NCI-H2029 treated with DMSO at 0.1 percent for 48 hours (cell line): ENCODE results near the gene CCDC85C.

Source experiments
- DNase-seq: peaks from one replicate; lab custom pipeline; 2025; lab: John Stamatoyannopoulos, UW

Gene CCDC85C

DNA sequence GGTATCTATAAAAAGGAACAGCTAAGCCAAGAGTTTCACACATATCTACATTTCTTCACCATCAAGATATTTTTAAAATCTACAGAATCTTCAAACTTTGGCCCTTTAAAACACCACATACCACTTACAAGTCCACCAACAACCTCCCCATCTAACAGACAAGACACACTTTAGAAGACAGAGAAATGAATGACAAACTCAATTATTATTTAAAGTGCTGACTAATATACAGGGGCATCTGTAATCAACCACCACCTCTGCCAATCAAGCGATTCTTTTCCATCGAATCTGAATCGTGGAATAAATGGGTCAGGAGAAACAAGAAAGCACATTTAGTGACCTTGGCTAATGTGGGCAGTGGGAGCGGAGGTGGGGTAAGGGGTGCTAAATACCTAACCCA lies 131.1 kb downstream of the CCDC85C start:
- no peak for DNase-seq

DNA sequence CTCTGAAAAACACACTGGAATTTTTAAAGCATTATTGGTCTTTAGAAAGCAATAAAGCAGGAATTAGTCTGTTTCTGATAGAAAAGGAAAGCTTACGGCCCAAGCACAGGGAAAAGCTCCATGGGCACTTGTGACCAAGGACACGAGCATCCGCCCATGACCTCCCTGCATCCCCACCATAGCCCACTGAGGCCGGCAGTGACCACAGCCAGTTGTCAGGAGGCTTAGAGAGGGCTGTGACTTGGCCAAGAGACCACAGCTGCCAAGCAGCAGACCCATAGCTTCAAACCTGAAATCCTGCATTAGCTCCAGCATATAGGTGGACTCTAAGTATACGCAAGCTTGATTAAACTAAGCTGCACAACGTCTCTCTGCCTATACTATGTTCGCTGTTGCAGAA lies 132.3 kb downstream of the CCDC85C start:
- no peak for DNase-seq

DNA sequence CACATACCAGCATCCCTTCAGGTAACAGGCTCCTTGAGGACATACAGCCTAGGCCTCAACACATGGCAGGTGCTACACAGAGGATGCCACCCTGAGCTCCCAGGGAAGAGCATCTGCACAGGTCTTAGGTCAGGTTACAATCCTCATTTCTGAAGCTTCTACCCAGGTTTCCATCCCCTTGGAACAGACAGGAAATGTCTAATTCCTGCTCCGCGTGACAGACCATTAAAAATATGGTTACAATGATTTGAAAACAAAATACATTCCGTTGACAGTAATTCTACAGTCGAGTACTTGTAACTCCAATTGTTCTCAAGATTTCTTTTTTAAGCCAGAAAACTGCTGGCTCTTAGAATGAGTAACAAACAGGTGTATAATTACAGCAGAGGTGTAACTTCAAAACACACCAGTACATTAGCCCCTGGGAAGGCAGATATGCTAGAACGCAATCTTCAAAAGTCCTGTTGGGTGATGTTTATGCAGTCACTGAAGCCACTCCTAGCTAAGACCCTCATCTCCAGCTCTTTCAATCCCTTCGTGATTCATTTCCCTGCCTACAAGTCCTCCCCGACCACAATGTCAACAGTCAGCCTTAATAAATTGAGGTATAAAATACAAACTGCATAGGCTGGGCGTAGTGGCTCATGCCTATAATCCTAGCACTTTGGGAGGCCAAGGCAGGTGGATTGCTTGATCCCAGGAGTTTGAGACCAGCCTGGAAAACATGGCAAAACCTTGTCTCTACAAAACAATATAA lies 135.0 kb downstream of the CCDC85C start:
- DNase-seq, result no peak

DNA sequence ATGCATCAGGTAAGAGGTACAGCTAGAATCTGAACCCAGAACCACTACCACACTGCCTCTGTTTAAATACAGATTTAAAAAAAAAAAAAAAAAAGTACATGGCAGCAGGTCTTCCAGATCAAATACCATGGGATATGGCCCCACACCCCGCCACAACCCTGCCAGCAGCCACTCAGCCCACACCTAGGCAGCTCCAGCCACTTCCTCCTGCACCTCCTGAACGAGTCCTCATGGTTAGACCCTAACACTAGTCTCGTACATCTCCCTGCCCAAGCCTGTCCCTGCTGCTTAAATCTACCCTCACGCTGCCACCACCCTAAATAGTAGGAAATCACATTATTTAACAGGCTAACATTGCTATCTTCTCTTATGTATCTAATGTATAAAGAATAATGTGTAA lies 135.9 kb downstream of the CCDC85C start:
- no peak for DNase-seq

DNA sequence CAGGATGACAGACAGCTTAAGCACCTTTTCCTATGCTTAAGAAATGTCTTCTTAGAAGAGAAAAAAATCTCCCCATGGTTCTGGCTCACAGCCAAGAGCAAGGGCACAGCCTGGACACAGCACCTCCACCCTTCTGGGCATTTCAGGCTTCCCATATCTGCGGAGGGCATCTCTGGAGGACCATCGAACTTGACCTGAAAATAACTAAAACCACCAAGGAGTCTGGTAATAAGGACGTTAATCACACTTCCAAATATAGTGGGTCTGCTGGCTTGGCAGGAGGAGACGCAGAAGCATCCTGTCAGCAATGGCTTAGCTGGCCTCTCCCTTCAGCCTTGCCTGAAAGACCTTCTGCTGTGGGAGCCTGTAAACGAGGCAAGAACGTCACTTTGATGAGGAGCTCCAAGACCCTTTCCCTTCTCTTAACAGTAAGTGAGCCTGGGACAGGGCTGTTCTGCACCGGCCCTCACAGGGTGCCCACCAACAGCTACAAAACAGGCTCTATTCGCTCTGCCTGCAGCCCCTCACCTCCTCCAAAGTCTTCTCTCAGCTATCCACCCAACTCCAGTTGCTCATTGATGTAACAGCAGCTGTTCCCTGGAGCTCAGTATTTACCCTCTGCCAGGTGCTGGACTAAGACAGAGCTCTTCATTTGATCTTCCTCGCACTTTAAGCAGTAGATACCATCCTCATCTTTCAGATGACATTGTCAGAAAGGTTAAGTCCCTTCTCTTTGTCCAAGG lies 136.5 kb downstream of the CCDC85C start:
- DNase-seq, result no peak

DNA sequence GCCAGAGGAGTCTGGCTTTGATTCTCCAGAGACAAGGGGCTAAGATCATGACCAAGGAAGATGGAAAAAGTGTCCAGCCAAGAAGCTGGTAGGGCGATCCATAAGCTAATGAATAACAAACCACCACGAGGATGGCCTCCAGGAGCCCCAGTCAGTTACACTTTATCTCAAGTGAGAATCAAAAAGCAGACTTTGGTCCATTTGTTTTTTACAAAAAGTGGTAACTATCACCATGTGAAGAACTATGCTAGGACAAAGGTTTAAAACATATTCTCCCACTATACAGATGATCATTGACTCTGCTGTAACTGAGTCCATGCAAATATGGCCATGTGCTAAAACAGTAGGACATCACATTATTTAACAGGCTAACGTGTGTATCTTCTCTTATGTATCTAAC lies 137.2 kb downstream of the CCDC85C start:
- no peak for DNase-seq

DNA sequence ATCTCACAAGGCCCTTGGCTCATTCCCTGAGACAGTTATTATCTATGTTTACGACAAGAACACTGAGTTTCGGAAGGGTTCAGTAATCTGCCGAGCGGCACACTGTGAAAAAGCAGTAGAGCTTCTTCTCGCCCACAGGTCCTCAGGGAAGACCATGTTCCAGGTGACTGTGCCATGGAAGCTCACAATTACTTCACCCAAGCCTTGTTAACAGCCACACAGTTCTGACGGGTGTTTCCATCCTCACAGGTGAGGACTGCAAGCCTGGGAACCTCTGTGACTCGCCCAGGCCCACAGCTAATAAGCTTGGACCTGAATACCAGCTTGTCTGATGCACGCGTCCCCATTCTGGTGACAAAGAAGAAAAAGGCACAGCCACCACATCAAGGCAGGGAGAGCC lies 138.7 kb downstream of the CCDC85C start:
- no peak for DNase-seq

DNA sequence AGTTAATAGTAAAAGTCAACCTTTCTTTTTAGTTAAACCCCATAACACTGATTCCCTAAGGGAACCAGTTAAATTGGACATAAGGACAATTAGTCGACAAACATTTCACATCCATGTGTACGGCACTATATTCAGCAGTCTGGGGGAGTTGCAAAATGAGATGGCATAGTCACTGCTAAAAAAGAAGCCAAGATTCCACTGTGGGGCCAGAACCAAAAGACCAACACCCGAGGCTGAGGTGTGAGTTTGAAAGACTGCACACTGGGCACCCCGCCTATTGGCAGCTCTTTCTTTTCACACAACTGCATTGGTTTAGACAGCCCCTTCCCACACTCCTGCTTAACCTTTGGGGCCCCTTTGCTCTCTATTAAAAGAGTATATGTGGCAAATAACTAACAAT lies 140.0 kb downstream of the CCDC85C start:
- no peak for DNase-seq

DNA sequence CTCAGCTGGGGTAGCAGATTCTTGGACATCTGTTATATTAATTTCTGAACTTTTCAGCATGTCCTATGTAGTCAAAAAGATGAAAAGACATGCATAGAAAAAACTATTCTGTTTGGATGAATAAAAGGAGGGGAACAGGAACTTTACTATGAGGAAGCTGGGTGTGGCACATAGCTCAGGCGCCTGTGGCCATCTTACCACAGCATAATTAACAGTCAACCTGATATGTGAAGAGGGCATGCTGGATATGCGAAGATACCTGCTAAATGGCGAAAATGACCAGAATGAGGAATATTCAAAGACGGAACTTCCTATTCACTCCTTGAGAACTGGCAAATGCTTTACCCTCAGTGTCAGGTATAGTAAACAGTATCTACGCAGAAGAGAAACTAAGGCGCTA lies 141.8 kb downstream of the CCDC85C start:
- DNase-seq, result no peak

DNA sequence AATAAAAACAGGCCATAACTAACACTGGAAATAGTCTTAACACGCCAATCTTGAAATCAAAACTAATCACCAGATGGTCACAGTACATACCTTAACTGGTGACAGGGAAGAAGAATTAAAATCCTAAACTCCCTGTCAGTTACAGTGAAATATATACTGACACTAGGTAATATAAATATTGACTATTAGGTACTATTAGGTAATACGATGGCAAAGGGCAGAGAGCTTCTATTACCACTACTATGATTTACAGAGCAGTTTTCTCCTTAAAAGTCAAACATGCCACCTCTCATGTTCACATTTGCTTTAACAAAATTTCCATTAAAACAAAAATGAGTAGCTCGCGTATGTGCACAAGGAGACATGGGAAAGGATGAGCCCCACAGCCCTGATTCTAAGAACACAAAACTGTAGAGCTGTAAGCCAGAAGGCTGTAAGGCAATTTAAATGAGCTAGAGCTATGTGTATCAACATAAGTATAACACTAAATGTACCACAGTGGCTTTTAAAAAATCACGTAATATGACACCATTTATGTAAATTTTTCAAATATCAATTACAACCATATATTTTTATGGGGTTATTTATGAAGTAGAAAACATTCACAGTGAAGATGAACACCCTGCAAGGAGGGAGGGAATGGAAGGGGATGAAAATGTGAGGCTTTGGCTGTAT lies 142.5 kb downstream of the CCDC85C start:
- DNase-seq, result no peak

DNA sequence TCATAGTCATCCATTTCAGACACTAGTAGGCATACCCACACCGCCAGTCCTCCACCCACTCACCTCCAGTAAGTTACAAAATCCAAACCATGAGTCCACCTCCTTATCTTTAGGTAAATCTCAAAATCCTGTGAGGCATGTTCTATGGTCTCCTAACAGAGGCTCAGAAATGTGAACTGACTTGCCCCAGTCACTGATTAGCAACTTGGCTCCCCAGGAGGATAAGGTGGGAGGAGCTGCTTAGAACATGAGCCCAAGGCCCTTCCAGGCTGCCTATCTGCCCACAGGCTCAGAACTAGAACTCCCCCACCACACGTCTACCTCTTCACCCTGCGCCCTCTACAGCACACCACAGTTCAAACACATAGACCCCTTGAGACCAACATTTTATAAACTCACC lies 143.2 kb downstream of the CCDC85C start:
- DNase-seq, result no peak

DNA sequence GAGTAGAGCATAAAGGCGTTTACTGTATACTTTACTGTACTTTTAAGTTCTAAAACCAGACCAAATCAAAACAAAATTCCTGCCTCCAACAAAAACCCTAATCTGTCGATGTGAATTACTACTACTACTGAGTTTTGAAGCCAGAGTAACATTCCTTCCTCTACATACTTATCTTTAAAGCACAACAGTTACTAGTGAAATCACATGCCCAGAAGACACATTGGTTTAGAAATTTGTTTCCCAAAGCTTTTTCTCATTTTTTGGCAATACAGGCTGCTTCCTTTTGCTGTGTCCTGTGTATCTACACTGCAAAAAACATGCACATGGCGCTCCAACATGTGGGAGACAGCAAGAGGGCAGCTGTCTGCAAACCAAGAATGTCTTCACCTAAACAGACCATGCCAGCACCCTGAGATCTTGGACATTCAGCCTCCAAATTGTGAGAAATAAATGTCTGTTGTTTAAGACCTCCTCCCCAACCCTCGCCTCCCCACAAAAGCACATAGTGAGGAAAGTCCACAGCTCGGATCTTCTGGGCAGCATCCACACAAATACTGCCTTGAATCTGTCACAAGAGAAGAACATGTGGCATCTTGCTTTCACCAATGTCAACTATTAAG lies 144.4 kb downstream of the CCDC85C start:
- DNase-seq, result no peak

DNA sequence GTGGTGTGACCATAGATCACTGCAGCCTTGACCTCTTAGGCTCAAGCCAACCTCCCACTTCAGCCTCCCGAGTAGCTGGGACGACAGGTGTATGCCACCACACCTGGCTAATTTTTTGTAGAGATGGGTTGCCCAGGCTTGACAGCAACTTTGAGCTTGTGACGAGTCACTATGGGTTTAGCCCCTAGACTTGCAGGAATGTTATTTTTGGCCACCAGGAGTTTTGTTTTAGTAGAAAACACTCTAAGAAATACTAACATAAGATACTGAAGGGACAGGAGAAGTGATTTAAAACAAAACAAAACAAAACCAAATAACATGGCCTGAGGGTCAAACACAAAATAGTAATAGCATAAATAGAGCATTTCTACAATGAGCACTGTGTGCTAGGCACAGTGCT lies 149.8 kb downstream of the CCDC85C start:
- no peak for DNase-seq

DNA sequence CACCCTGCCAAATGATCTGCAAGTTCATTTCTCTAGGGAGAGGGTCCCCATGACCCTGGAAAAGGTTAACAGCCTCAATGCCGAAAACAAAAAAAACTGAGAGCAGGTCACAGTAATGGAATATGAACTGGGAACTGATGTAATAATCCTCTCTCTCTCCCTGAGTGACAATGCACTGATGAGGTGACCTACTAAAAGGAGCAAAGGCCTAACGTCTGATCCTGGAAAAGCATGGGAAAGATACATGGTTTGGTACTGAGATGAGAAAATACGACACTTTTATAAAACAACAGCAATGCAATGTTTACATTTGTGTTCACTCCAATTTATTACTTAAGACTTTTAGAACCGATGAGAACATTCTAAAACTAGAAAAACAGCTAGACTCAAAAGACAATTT lies 151.0 kb downstream of the CCDC85C start:
- no peak for DNase-seq

DNA sequence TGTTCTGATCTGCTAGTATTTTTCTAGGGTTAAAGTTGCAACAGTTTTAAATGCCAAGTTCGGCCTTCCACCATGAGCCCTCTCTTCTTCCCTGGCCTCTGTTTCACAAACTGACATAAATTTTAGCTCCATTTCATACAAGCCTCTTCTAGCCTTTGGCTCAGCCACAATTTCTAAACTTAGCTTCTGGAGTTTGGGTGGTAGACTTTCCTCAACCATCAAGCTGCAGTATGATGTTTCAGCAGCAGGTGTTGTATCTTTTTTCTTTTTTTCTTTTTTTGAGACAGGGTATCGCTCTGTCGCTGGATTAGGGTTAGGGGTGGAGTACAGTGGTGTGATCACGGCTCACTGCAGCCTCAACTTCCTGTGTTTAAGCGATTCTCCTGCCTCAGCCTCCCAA lies 152.8 kb downstream of the CCDC85C start:
- no peak for DNase-seq

DNA sequence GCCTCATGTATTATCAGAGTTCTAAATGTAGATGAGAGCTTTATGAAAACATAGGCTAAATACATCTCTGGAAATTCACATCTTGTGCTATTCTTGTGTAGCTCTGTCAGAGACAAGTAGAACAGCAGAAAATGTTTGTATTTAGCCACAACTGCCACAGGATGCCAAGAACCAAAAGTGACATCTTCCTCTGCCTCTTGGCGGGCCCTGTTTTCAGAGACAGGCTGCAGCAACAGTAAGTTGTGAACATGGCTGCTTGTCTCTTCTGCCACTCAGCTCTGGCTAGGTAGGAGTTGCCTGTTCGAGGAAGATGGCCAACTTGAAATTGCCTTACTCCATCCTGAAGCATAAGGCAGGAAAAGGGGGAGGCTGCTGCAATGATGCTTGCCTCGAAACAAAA lies 153.7 kb downstream of the CCDC85C start:
- DNase-seq, result no peak
